AG08396 (cell line): ENCODE data around the gene ZNF319.
"Not testable (repeated sequence)": the region's sequence is repeated elsewhere in the genome, so short reads cannot be mapped to it uniquely, and the experiment has no call there.

Source experiments
- DNase-seq: peaks from one replicate; pipeline ENCODE4 v3.0.0; 2012; ENCODE audit warnings: low spot score, mixed read lengths

The ZNF319 gene

GRCh38 chr16:58021661-58022551 lies 21.4 kb upstream of the ZNF319 start:
- DNase-seq: peak; percentile 73

GRCh38 chr16:58020628-58021521 lies 20.4 kb upstream of the ZNF319 start:
- DNase-seq: peak; percentile 65

GRCh38 chr16:58019866-58020538 lies 19.5 kb upstream of the ZNF319 start:
- no peak for DNase-seq

- DNase-seq: no peak
Observed at GRCh38 chr16:58018803-58019202, 18.3 kb upstream of the ZNF319 start.

- no peak for DNase-seq
Observed at GRCh38 chr16:58016840-58017446, 16.5 kb upstream of the ZNF319 start.

GRCh38 chr16:58013201-58013956 lies 12.9 kb upstream of the ZNF319 start:
- DNase-seq: no peak

GRCh38 chr16:58012481-58012880 lies 12.0 kb upstream of the ZNF319 start:
- no peak for DNase-seq

GRCh38 chr16:58011652-58012051 lies 11.2 kb upstream of the ZNF319 start:
- DNase-seq: peak; percentile 78

GRCh38 chr16:58010886-58011285 lies 10.4 kb upstream of the ZNF319 start:
- no peak for DNase-seq

- no peak for DNase-seq
Observed at GRCh38 chr16:58009856-58010416, 9.5 kb upstream of the ZNF319 start.

GRCh38 chr16:58004736-58005135 lies 4.3 kb upstream of the ZNF319 start:
- DNase-seq: not testable (repeated sequence)

GRCh38 chr16:58002936-58003335 lies 2.5 kb upstream of the ZNF319 start:
- DNase-seq: no peak

GRCh38 chr16:58002416-58002800 lies 1.9 kb upstream of the ZNF319 start:
- no peak for DNase-seq

- no peak for DNase-seq
Observed at GRCh38 chr16:58001781-58002415, 1.4 kb upstream of the ZNF319 start.

- peak; percentile 97 for DNase-seq
Observed at GRCh38 chr16:58000706-58001676, 519 bp upstream of the ZNF319 start, which contains the start of gene USB1. Gene USB1, plus strand, starts transcription at chr16:58001407. Its CDS starts 77 bp downstream, at chr16:58001484.

GRCh38 chr16:57999366-57999970 lies 1.0 kb downstream of the ZNF319 start:
- DNase-seq: peak; percentile 47

GRCh38 chr16:57998992-57999365 lies 1.5 kb downstream of the ZNF319 start:
- no peak for DNase-seq

GRCh38 chr16:57998486-57998885 lies 2.0 kb downstream of the ZNF319 start:
- DNase-seq: no peak
